Heart left ventricle (tissue), 13 donors: ENCODE measurements around the gene SMCO3.

Experiments
- POLR2A ChIP-seq, 2 donors: fragments of 450-650 bp; IDR thresholded peaks; one replicate each; pipeline ENCODE4 v1.6.1; 2017; ENCODE audit warnings: antibody characterized with exemption in 2 of 2, mild to moderate bottlenecking in 2 of 2, moderate library complexity in 2 of 2
- TF ChIP-seq, protein P1 (sequence below), 12 donors: fragments of 200-600 bp; sonication (generic) in 4 of 12; IDR thresholded peaks; one replicate each; pipeline versions ENCODE4 v1.5.0 to v1.8.0; 2018 to 2022; ENCODE audit warnings: antibody characterized with exemption in 12 of 12, mild to moderate bottlenecking in 5 of 12
- donor health status: ischemic (EF 13 %, LVEDD 7.1; RV severe dilation, severe dysfunction).
- donor health status: DM: no; HTN: yes; CAD: no.
- donor health status: DM: no; HTN: no; CAD: no.
- donor health status: ischemic (EF 25% LVEDD 6.9; RV normal size, moderate dysfunction).
- donor health status: ischemic (EF 25% LVEDD 5.7; RV mildly dilated, moderate dysfunction).
- donor health status: ischemic (EF 35%, LVEDD 5.7; RV mildly dilated, moderate dysfunction).
- donor health status: nonischemic (EF 11% LVEDD 7.7; RV severe dilation, severe dysfunction).
- donor health status: DM: yes; HTN: yes; CAD: no.
- donor health status: PGD.
- donor health status: ischemic (EF 29% LVEDD 5.4; RV normal size, mild dysfunction).
- donor health status: nonischemic (EF 23%, LVEDD 6.1; RV moderate dilation, normal function).

DNA sequence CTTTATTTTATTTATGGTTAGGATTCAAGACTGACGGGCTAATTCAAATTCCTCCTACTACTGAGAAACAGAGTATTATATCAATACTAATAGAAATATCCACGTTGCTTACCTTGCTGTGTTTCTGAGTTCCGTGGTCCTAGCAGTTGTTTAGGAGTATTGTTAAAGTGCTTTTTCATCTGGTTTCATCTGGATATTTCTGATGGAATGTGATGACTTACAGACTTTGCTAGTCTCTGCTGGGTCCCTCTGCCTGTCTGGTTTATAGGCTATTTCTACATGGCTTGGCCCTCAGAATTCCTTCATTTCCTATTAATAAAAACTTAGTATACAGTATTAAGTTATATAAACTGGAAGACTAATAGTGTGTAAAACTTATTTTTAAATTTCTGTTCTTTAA, at the start of gene SMCO3:
- TF ChIP-seq POLR2A (IDR thresholded peaks at IDR 0.05), result no peak
- TF ChIP-seq, protein P1, sequence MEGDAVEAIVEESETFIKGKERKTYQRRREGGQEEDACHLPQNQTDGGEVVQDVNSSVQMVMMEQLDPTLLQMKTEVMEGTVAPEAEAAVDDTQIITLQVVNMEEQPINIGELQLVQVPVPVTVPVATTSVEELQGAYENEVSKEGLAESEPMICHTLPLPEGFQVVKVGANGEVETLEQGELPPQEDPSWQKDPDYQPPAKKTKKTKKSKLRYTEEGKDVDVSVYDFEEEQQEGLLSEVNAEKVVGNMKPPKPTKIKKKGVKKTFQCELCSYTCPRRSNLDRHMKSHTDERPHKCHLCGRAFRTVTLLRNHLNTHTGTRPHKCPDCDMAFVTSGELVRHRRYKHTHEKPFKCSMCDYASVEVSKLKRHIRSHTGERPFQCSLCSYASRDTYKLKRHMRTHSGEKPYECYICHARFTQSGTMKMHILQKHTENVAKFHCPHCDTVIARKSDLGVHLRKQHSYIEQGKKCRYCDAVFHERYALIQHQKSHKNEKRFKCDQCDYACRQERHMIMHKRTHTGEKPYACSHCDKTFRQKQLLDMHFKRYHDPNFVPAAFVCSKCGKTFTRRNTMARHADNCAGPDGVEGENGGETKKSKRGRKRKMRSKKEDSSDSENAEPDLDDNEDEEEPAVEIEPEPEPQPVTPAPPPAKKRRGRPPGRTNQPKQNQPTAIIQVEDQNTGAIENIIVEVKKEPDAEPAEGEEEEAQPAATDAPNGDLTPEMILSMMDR (IDR thresholded peaks at IDR 0.05), result no peak
